T-helper 2 cell treated with Interferon-gamma antibody and Interleukin-4, amounts not matched to agents 100 ng/mL and 5 ng/mL, for 36 hours (primary cell): Measurements from ENCODE around the gene KRT6B. TPM values are rescaled to one million over a fixed set of nuclear protein-coding genes. Genes with fewer than 3 reads are reported as not detected.
"Not testable (repeated sequence)": the region's sequence is repeated elsewhere in the genome, so short reads cannot be mapped to it uniquely, and the experiment has no call there.

ENCODE experiments used
- intact Hi-C: fragments of 100-400 bp; cut with micrococcal nuclease; formaldehyde crosslinking; loops from one replicate; pipeline ENCODE4 v1.15.1; 2023
- total RNA-seq: library from RNA; stranded (reverse); gene quantifications from 2 replicates; pipeline ENCODE4 v1.2.3, GENCODE V29; 2022

KRT6B gene
- total RNA-seq, 1 donor from 2014 or later, result not detected

GRCh38 chr12:52414936-52415335, 37.0 kb downstream of the KRT6B start:
- intact Hi-C loops, result no loop called here

GRCh38 chr12:52413782-52414345, 38.1 kb downstream of the KRT6B start:
- intact Hi-C loops, result no loop called here

DNA sequence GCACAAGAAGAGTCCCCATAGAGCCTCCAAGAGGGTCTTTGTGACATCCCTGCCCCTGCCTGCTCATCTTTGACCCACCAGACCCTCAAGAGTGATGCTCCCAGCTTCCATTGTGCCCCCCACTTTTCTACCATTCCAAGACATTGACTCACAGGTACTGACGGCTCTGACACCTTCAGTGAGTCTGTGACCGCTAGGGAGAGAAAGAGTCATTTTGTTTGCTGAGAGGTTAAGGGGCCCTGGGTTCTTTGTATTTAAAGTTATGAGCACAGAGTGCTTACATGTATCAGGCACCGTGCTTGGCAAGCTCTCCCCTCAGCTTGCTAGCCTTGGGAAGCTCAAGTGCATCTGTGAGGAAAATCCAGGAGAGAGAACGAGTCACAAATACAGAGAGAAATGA, 38.7 kb downstream of the KRT6B start:
- intact Hi-C loops, result no loop called here

- intact Hi-C loops, result no loop called here
Measured at GRCh38 chr12:52411815-52412214, 40.1 kb downstream of the KRT6B start.

DNA sequence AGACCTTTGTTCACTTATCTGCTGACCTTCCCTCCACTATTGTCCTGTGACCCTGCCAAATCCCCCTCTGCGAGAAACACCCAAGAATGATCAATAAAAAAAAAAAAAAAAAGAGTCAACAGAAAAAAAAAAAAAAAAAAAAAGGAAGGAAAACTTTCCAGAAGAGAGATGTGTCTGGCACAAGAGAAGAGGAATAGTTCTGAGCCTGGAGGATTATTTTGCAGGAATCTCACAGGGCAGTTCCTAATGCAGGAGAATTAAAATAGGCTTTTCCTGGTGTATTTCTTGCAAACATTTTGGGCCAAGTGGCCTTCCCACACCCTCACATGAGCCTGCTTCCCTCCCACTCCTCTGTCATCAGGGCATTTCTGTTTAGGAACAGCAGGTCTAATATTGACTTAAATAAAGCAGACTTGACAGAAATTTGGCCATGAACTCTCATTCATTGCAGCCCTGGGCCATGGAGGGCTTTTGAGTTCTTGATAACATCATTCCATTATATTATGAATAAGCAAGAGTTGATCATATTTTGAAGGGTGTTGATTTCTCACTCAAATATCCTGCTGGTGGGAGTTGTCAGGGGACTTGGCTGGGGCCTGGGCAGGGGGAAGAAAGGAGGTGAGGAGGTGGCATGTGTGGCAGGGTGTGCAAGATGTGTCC, 41.2 kb downstream of the KRT6B start:
- intact Hi-C loops, result not testable (repeated sequence)

DNA sequence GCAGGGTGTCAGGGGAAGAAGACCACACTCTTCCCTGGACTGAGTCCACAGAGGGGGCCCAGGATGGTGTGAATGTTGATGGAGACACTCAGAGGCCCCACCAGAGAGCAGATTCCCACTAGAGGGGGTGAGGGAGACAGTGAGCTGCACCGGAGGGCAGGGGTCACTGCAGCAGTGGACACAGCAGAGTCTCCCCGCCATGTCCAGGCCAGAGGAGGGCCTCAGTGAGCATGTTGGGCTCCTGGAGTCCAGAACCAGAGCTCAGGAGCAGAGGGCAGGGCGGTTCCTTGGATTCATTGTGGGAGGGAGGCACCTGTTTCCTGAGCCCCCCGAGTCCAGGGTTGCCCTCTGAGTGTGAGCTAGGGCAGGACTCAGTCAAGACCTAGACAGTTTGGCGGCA, 44.0 kb downstream of the KRT6B start:
- intact Hi-C loops, result no loop called here

- intact Hi-C loops, result no loop called here
Measured at GRCh38 chr12:52405922-52406385, 46.0 kb downstream of the KRT6B start, which contains the start of gene KRT82. KRT82 (minus strand) TSS chr12:52406335; CDS start chr12:52406277, 58 bp downstream.

GRCh38 chr12:52404951-52405350, 47.0 kb downstream of the KRT6B start:
- intact Hi-C loops, result no loop called here

DNA sequence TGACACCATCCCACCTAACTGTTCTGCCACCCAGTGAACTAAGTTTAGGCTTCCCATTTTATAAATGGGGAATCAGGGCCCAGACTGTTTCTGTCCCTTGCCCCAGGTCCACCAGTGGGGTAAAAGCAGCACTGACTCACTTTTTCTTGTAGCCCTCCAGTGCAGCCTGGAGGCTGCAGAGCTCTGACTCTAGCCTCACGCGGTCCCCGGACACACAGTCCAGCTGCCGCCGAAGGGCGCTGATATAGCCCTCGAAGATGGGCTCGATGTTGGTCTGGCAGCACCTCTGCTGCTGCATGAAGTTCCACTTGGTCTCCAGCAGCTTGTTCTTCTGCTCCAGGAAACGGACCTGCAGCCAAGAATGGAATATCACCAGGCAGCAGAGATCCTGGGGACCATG, 48.4 kb downstream of the KRT6B start:
- intact Hi-C loops, result no loop called here

- intact Hi-C loops, result no loop called here
Measured at GRCh38 chr12:52402873-52403540, 48.9 kb downstream of the KRT6B start.

DNA sequence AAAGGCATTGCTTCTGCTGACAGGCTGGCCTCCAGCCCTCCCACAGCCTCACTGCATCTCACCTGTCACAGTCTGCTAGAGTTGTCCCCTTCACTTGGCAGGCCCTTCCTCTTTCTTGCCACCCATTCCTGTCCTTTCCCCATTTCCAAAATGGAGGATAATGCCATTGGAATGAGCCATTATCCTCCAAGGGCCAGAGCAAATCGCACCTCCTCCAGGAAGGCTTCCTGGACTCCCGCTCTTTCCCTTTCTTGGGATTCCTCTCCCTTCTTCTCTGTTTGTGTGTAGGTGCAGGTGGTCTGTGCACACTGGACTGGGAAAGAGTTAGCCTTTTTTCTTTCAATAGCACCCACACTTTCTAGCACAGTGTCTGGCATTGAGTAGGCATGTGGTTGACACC, 49.6 kb downstream of the KRT6B start:
- intact Hi-C loops, result no loop called here

DNA sequence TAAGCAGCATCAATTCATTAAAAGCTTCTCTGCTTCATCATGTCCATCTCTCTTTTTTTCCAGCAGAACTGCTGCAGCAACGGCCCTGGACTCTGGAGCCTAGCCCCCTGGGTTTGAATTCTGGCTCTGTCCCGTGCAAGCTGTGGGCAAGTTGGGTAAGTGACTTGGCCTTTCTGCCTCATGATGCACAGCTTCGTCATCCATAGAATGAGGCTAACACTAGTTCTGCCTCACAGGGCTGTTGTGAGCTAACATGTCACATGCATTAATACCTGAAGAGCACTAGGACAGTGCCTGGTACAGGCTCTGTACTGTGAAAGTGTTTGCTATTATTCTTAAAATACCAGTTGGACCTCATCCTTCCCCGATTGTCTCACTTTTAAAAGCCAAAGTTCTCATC, 50.0 kb downstream of the KRT6B start:
- intact Hi-C loops, result no loop called here

- intact Hi-C loops, result no loop called here
Measured at GRCh38 chr12:52401526-52401925, 50.4 kb downstream of the KRT6B start.

GRCh38 chr12:52400906-52401305, 51.0 kb downstream of the KRT6B start:
- intact Hi-C loops, result no loop called here

DNA sequence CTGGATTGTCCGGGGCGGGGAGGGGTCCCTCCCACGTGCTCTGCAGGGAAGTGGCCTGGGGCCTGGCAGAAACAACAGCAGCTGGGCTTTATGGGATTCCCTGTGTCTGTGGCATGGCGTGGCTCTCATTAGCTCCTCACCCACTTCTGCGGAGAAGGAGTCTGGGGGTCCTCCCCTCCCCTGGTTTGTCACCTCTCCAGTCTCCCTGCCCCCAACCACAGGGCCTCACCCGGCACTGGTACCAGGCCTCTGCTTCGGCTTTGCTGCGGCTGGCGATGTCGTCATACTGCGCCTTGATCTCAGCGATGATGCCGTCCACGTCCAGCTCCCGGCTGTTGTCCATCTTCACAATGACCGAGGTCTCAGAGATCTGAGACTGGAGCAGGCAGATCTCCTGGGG, 52.2 kb downstream of the KRT6B start:
- intact Hi-C loops, result no loop called here

DNA sequence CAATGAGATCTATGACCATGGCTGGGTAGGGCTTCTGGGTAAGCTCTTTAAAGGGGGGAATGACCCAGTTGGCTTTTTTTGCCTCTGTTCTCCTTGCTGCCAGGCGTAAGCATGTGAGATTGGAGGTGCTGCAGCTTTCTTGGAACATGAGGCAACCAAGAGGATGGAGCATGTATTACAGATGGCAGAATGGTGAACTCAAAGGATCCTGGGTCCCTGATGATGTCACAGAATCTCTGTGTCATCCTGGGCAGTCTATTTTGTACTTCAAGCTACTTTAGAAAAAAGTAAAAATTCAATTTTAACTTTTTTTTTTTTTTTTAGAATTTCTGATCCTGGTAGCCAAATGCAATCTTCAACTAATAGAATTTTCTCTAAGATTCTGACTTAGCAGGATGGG, 53.8 kb downstream of the KRT6B start:
- intact Hi-C loops, result no loop called here

- intact Hi-C loops, result no loop called here
Measured at GRCh38 chr12:52396656-52397055, 55.3 kb downstream of the KRT6B start.

Other genes starting within 250 kb of the KRT6B start
- 5.3 and 8.3 TPM in 2 replicates for gene KRT7, start 218.9 kb downstream of the KRT6B start, total RNA-seq
- gene KRT86, start 177.5 kb downstream of the KRT6B start, total RNA-seq, result 0.48 and 0.50 TPM in 2 replicates
- gene KRT81, start 160.6 kb downstream of the KRT6B start, total RNA-seq, result 0.11 TPM in 1 of 2 replicates, not detected in the other
- not detected in 2 replicates for gene KRT83, start 130.7 kb downstream of the KRT6B start, total RNA-seq
- gene KRT85, start 84.7 kb downstream of the KRT6B start, total RNA-seq, result not detected in 2 replicates
- gene KRT84, start 66.5 kb downstream of the KRT6B start, total RNA-seq, result not detected in 2 replicates
- not detected in 2 replicates for gene KRT82, start 45.8 kb downstream of the KRT6B start, total RNA-seq
- gene KRT75, start 17.8 kb downstream of the KRT6B start, total RNA-seq, result not detected in 2 replicates
- not detected in 2 replicates for gene KRT6C, start 21.7 kb upstream of the KRT6B start, total RNA-seq
- not detected in 2 replicates for gene KRT6A, start 41.1 kb upstream of the KRT6B start, total RNA-seq
- not detected in 2 replicates for gene KRT5, start 68.2 kb upstream of the KRT6B start, total RNA-seq
- gene KRT71, start 101.0 kb upstream of the KRT6B start, total RNA-seq, result not detected in 2 replicates
- gene KRT74, start 121.7 kb upstream of the KRT6B start, total RNA-seq, result not detected in 2 replicates
- gene KRT72, start 149.3 kb upstream of the KRT6B start, total RNA-seq, result 0.27 and 0.30 TPM in 2 replicates
- 0.25 and 0.34 TPM in 2 replicates for gene KRT73, start 166.4 kb upstream of the KRT6B start, total RNA-seq
- gene KRT2, start 200.1 kb upstream of the KRT6B start, total RNA-seq, result 0.07 and 0.09 TPM in 2 replicates
- gene KRT1, start 228.3 kb upstream of the KRT6B start, total RNA-seq, result 8.1 and 9.2 TPM in 2 replicates